Lung (tissue), 12 donors: ENCODE data around the gene PHYHIPL. TPM values are rescaled to one million over a fixed set of nuclear protein-coding genes. Genes with fewer than 3 reads are reported as not detected.

Experiments used
- ATAC-seq: fragments of 200-7000 bp; cut with Tn5 transposase; one replicate; pipeline ENCODE4 v1.9.1; 2020; ENCODE audit warnings: moderate number of reproducible peaks; ENCODE audit not compliant: insufficient read depth, low FRiP score
- DNase-seq, 3 donors: peaks; one replicate each; pipeline ENCODE4 v3.0.0-alpha.2; 2013 to 2017
- H3K27ac ChIP-seq, 2 donors: one replicate each; pipeline ENCODE4 v1.5.1; 2013; ENCODE audit warnings: mild to moderate bottlenecking in 2 of 2, moderate library complexity in 2 of 2, control low read depth in 1 of 2, inconsistent platforms in 1 of 2, low read depth in 1 of 2, low read length in 1 of 2
- H3K27me3 ChIP-seq, 3 donors: one replicate each; pipeline ENCODE4 v1.5.1; 2013; ENCODE audit warnings: low read length in 2 of 3; ENCODE audit not compliant: control insufficient read depth in 3 of 3, insufficient read depth in 3 of 3
- H3K36me3 ChIP-seq, 4 donors: one replicate each; pipeline ENCODE4 v1.5.1; 2013; ENCODE audit warnings: low read length in 4 of 4, mild to moderate bottlenecking in 1 of 4, moderate library complexity in 1 of 4; ENCODE audit not compliant: control insufficient read depth in 4 of 4, insufficient read depth in 4 of 4
- H3K4me1 ChIP-seq, 5 donors: one replicate each; pipeline ENCODE4 v1.5.1; 2013; ENCODE audit warnings: low read length in 5 of 5, mild to moderate bottlenecking in 2 of 5, moderate library complexity in 1 of 5; ENCODE audit not compliant: control insufficient read depth in 5 of 5, insufficient read depth in 5 of 5
- H3K4me3 ChIP-seq: one replicate; pipeline ENCODE4 v1.5.1; 2013; ENCODE audit warnings: mild to moderate bottlenecking, control low read depth, moderate library complexity
- H3K9ac ChIP-seq, 2 donors: one replicate each; pipeline ENCODE4 v1.5.1; 2013; ENCODE audit warnings: low read length in 2 of 2, control low read depth in 1 of 2; ENCODE audit not compliant: insufficient read depth in 1 of 2
- H3K9me3 ChIP-seq, 4 donors: one replicate each; pipeline ENCODE4 v1.5.1; 2013; ENCODE audit warnings: low read length in 3 of 4, mild to moderate bottlenecking in 1 of 4, moderate library complexity in 1 of 4; ENCODE audit not compliant: control insufficient read depth in 4 of 4, insufficient read depth in 3 of 4
- CTCF ChIP-seq: IDR thresholded peaks from 2 replicates; pipeline ENCODE4 v1.5.1; 2012; ENCODE audit warnings: mild to moderate bottlenecking; ENCODE audit errors: control extremely low read depth, extremely low read depth
- WGBS, 2 donors: extraction: QIAGEN DNeasy Blood & Tissue Kit; methylation state at CpG; one replicate each; pipeline ENCODE4 v1.1.7; 2013; 5-methylcytosine and 5-hydroxymethylcytosine counted together
- polyA plus RNA-seq, 2 donors: library from polyadenylated mRNA; stranded (reverse); fragments of 200-250 nt; gene quantifications; one replicate each; pipeline ENCODE4 v1.2.1, GENCODE V29; 2013
- total RNA-seq, 2 donors: library from RNA; depleted of rRNA in 1 of 2; stranded (reverse); fragments of >200 nt in 1 of 2; gene quantifications; one replicate each; pipeline ENCODE4 v1.2.1, GENCODE V29; 2014 to 2021
- donor health status: control.
- donor health status: control.
- donor health status: Bipolar disorder and iron deficiency.
- donor health status: healthy.
- donor health status: DM: yes; HTN: yes; CAD: no.

Gene PHYHIPL
- total and polyA plus RNA-seq, 4 donors: 0.02 to 0.25 (median 0.08) TPM

- Histone ChIP-seq H3K9ac (no peak overlapping the region), H3K9me3 (no peaks in the 10 kb centered on the region), H3K27me3 (no peaks in the 10 kb centered on the region), H3K27ac (no peak overlapping the region), H3K36me3 (no peaks in the 10 kb centered on the region), H3K4me3 (no peak overlapping the region), H3K4me1 (peaks cover 0 to 18% (median 7%) of the 10 kb centered on the region in 5 donors)
- DNase-seq: no peak
- no peak for TF ChIP-seq CTCF
- WGBS, 2 donors: 90 to 92% methylated on average over 3 of the region's 3 CpGs
- no peak for ATAC-seq
These were observed 111.3 kb downstream of the PHYHIPL start for GRCh38 chr10:59287587-59288255.

- no peaks in the 10 kb centered on the region for H3K27me3 ChIP-seq
- no peak overlapping the region for H3K9ac ChIP-seq
- ATAC-seq: no peak
- no peaks in the 10 kb centered on the region for H3K9me3 ChIP-seq
- H3K36me3 ChIP-seq: no peaks in the 10 kb centered on the region
- peaks cover 0 to 8% (median 0%) of the 10 kb centered on the region in 5 donors for H3K4me1 ChIP-seq
- no peak overlapping the region for H3K4me3 ChIP-seq
- TF ChIP-seq CTCF: no peak
- H3K27ac ChIP-seq: no peak overlapping the region
- 80 to 84% methylated on average over 3 of the region's 3 CpGs for WGBS, 2 donors
- no peak for DNase-seq
These were observed 113.4 kb downstream of the PHYHIPL start for GRCh38 chr10:59289853-59290252.

- Histone ChIP-seq H3K9ac (no peak overlapping the region), H3K9me3 (no peaks in the 10 kb centered on the region), H3K27ac (no peak overlapping the region), H3K27me3 (no peaks in the 10 kb centered on the region), H3K4me1 (peaks cover 0 to 4% (median 0%) of the 10 kb centered on the region in 5 donors), H3K4me3 (no peak overlapping the region), H3K36me3 (no peaks in the 10 kb centered on the region)
- DNase-seq (no peak), ATAC-seq (no peak)
- WGBS, 2 donors: 77 to 82% methylated on average over 4 of the region's 4 CpGs
- no peak for TF ChIP-seq CTCF
These were observed 114.0 kb downstream of the PHYHIPL start for GRCh38 chr10:59290448-59290847.

Other genes with a start within 250 kb of the PHYHIPL start
- gene FAM13C, start 185.9 kb downstream of the PHYHIPL start, total RNA-seq: 10 to 100 TPM in 1 of 2 donors, 1 to 10 TPM in 1; 9.5 to 59.0 TPM
- gene FAM13C, start 185.9 kb downstream of the PHYHIPL start, polyA plus RNA-seq: 1 to 10 TPM; 1.2 to 2.9 TPM